ENCODE data around the gene SLC24A4. TPM values are rescaled to one million over a fixed set of nuclear protein-coding genes. Genes with fewer than 3 reads are reported as not detected.

SLC24A4 gene
- total RNA-seq, 1 experiment from 2014 or later, result not detected

GRCh38 chr14:92549859-92550230 lies 226.9 kb downstream of the SLC24A4 start (continued):
- no peak for TF ChIP-seq CTCF (IDR thresholded peaks at IDR 0.05 in 2 of 3, conservative IDR thresholded peaks at IDR 0.05 in 1 of 3; ENCODE audit: borderline replicate concordance in 1 of 3, insufficient read depth in 1 of 3, low read depth in 2 of 3, low read length in 2 of 3)
- no peak for TF ChIP-seq CEBPB (IDR thresholded peaks at IDR 0.05; ENCODE audit: low read depth)
- no peak for TF ChIP-seq TCF7L2 (IDR thresholded peaks at IDR 0.05; ENCODE audit: borderline replicate concordance, extremely low read depth, insufficient read depth, insufficient read length)

Other genes starting within 250 kb of the SLC24A4 start
- 27.6 TPM for gene ATXN3, start 216.6 kb upstream of the SLC24A4 start, total RNA-seq (2021; ENCODE audit: unreplicated experiment)
- 92.5 TPM for gene NDUFB1, start 201.5 kb upstream of the SLC24A4 start, total RNA-seq (2021; ENCODE audit: unreplicated experiment)
- 77.0 TPM for gene CPSF2, start 201.2 kb upstream of the SLC24A4 start, total RNA-seq (2021; ENCODE audit: unreplicated experiment)
- 22.2 TPM for gene RIN3, start 190.6 kb downstream of the SLC24A4 start, total RNA-seq (2021; ENCODE audit: unreplicated experiment)